ENCODE data around the gene CDC42BPB. TPM values are rescaled to one million over a fixed set of nuclear protein-coding genes. Genes with fewer than 3 reads are reported as not detected.

The CDC42BPB gene
- polyA plus RNA-seq, 1 donor (not counting 4 experiments of a cell fraction or from before 2014, with no cell fraction given) = 41.3 TPM

GRCh38 chr14:102945346-102946130 is 111.8 kb downstream of the CDC42BPB start:
- Histone ChIP-seq H3K27me3 (ENCODE audit: control insufficient read depth, extremely low read depth, insufficient read depth, low read length) (no peaks in the 10 kb centered on the region), H2AFZ (ENCODE audit: control insufficient read depth, low read length) (no peak overlapping the region), H3K79me2 (ENCODE audit: control insufficient read depth, insufficient read depth, low read length) (no peaks in the 10 kb centered on the region), H3K36me3 (ENCODE audit: control insufficient read depth in 2 of 2, extremely low read depth in 1 of 2, insufficient read depth in 2 of 2, low read length in 2 of 2) (peaks cover 35 to 42% of the 10 kb centered on the region in 2 experiments), H3K4me1 (ENCODE audit: control insufficient read depth, extremely low read depth, insufficient read depth, low read length) (no peaks in the 10 kb centered on the region), H3K27ac (ENCODE audit: control insufficient read depth, insufficient read depth, low read length) (no peak overlapping the region), H3K4me3 (ENCODE audit: control insufficient read depth in 2 of 3, extremely low read depth in 1 of 3, insufficient read depth in 2 of 3, low read depth in 1 of 3, low read length in 3 of 3) (no peak overlapping the region), H3K9me1 (ENCODE audit: control insufficient read depth, extremely low read depth, insufficient read depth, low read length) (no peaks in the 10 kb centered on the region), H4K20me1 (ENCODE audit: control insufficient read depth, extremely low read depth, insufficient read depth, low read length) (peaks cover 3% of the 10 kb centered on the region), H3K4me2 (ENCODE audit: control insufficient read depth, extremely low read depth, insufficient read depth, low read depth, low read length) (no peak overlapping the region), H3K9me3 (ENCODE audit: control insufficient read depth, low read depth, low read length) (no peaks in the 10 kb centered on the region), H3K9ac (ENCODE audit: control insufficient read depth, extremely low read depth, insufficient read depth, low read length) (no peak overlapping the region)
- DNase-seq (ENCODE audit: low read depth, low spot score) (no peak), FAIRE-seq (no peak)
- TF ChIP-seq EZH2 (IDR thresholded peaks at IDR 0.05; ENCODE audit: low read length) = no peak
- TF ChIP-seq, protein P1, sequence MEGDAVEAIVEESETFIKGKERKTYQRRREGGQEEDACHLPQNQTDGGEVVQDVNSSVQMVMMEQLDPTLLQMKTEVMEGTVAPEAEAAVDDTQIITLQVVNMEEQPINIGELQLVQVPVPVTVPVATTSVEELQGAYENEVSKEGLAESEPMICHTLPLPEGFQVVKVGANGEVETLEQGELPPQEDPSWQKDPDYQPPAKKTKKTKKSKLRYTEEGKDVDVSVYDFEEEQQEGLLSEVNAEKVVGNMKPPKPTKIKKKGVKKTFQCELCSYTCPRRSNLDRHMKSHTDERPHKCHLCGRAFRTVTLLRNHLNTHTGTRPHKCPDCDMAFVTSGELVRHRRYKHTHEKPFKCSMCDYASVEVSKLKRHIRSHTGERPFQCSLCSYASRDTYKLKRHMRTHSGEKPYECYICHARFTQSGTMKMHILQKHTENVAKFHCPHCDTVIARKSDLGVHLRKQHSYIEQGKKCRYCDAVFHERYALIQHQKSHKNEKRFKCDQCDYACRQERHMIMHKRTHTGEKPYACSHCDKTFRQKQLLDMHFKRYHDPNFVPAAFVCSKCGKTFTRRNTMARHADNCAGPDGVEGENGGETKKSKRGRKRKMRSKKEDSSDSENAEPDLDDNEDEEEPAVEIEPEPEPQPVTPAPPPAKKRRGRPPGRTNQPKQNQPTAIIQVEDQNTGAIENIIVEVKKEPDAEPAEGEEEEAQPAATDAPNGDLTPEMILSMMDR (optimal IDR thresholded peaks at IDR 0.05 in 1 of 3, IDR thresholded peaks at IDR 0.05 in 1 of 3, conservative IDR thresholded peaks at IDR 0.05 in 1 of 3; ENCODE audit: extremely low read depth in 1 of 3, insufficient read depth in 2 of 3, low read length in 3 of 3) = no peak
- dilution Hi-C loops (cut with MboI; ENCODE audit: extremely low pct_ligation_motif_present, low sequenced_read_pairs) = no loop called here

DNA sequence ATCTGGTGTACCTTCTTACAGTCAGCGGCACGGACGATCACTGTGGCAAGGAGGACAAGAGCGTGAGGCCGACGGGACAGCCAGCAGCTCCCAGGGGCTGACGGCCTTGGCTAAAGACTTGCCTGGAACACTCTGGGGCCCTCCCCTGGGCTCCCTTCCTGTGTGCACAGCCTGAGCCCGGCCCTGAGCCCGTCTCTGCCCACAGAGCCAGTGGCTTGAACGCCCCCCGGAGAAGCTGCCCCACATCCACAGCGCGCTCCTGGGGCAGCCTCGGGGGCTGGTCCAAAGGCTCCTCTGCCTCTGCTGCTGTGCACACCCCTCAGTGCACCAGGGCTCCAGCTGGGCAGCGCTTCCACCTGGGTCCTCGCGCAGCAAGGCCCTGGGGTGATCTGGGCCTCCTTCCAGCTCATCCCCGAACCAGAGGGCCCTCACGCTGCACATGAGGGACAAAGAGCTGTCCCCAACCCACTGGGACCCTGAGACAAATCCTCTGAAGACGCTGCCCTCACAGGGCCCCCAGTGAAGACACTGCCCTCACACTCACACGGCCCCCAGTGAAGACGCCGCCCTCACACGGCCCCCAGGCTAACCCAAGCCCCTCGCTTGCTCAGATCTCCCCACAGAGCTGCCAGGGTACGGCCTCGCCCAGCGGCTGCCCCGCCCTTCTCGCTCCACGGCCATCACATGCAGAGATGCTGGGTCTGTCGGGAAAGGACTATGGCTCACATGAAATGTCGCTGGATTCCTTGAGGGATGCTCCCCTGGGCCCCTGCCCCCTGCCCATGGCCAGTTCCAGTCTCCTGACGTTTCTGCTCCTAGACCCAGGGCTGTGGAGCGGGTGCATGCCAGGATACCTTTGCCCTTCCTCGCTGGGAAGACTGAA is 112.7 kb downstream of the CDC42BPB start:
- Histone ChIP-seq H3K9ac (ENCODE audit: control insufficient read depth, extremely low read depth, insufficient read depth, low read length) (no peak overlapping the region), H3K4me2 (ENCODE audit: control insufficient read depth, extremely low read depth, insufficient read depth, low read depth, low read length) (no peak overlapping the region), H2AFZ (ENCODE audit: control insufficient read depth, low read length) (no peak overlapping the region), H3K9me1 (ENCODE audit: control insufficient read depth, extremely low read depth, insufficient read depth, low read length) (no peaks in the 10 kb centered on the region), H3K4me1 (ENCODE audit: control insufficient read depth, extremely low read depth, insufficient read depth, low read length) (no peaks in the 10 kb centered on the region), H3K27ac (ENCODE audit: control insufficient read depth, insufficient read depth, low read length) (no peak overlapping the region), H3K4me3 (ENCODE audit: control insufficient read depth in 2 of 3, extremely low read depth in 1 of 3, insufficient read depth in 2 of 3, low read depth in 1 of 3, low read length in 3 of 3) (no peak overlapping the region), H3K79me2 (ENCODE audit: control insufficient read depth, insufficient read depth, low read length) (no peaks in the 10 kb centered on the region), H4K20me1 (ENCODE audit: control insufficient read depth, extremely low read depth, insufficient read depth, low read length) (peaks cover 3% of the 10 kb centered on the region), H3K36me3 (ENCODE audit: control insufficient read depth in 2 of 2, extremely low read depth in 1 of 2, insufficient read depth in 2 of 2, low read length in 2 of 2) (peaks cover 39 to 40% of the 10 kb centered on the region in 2 experiments), H3K9me3 (ENCODE audit: control insufficient read depth, low read depth, low read length) (no peaks in the 10 kb centered on the region), H3K27me3 (ENCODE audit: control insufficient read depth, extremely low read depth, insufficient read depth, low read length) (no peaks in the 10 kb centered on the region)
- TF ChIP-seq, protein P1 (optimal IDR thresholded peaks at IDR 0.05 in 1 of 3, IDR thresholded peaks at IDR 0.05 in 1 of 3, conservative IDR thresholded peaks at IDR 0.05 in 1 of 3; ENCODE audit: extremely low read depth in 1 of 3, insufficient read depth in 2 of 3, low read length in 3 of 3) = no peak
- TF ChIP-seq EZH2 (IDR thresholded peaks at IDR 0.05; ENCODE audit: low read length) = no peak
- DNase-seq (ENCODE audit: low read depth, low spot score) (no peak), FAIRE-seq (no peak)
- dilution Hi-C loops (cut with MboI; ENCODE audit: extremely low pct_ligation_motif_present, low sequenced_read_pairs) = no loop called here
